ENCODE results near the gene OSBP.

DNA sequence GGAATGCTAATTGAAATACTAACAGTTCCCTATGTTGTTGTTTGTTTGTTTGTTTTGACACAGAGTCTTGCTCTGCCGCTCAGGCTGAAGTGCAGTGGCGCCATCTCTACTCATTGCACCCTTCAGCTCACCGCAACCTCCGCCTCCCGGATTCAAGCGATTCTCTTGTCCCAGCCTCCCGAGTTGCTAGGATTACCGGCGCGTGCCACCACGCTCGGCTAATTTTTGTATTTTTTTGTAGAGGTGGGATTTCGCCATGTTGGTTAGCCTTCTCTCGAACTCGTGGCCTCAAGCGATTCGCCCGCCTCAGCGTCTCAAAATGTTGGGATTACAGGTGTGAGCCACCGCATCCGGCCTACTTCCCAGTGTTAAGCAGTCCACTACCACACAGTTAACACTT lies 62.3 kb downstream of the OSBP start:
- TF ChIP-seq, protein P1, sequence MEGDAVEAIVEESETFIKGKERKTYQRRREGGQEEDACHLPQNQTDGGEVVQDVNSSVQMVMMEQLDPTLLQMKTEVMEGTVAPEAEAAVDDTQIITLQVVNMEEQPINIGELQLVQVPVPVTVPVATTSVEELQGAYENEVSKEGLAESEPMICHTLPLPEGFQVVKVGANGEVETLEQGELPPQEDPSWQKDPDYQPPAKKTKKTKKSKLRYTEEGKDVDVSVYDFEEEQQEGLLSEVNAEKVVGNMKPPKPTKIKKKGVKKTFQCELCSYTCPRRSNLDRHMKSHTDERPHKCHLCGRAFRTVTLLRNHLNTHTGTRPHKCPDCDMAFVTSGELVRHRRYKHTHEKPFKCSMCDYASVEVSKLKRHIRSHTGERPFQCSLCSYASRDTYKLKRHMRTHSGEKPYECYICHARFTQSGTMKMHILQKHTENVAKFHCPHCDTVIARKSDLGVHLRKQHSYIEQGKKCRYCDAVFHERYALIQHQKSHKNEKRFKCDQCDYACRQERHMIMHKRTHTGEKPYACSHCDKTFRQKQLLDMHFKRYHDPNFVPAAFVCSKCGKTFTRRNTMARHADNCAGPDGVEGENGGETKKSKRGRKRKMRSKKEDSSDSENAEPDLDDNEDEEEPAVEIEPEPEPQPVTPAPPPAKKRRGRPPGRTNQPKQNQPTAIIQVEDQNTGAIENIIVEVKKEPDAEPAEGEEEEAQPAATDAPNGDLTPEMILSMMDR (conservative IDR thresholded peaks at IDR 0.05) = no peak
- no peak for TF ChIP-seq EZH2 (IDR thresholded peaks at IDR 0.05; ENCODE audit: low read depth)
